ENCODE measurements around the gene GPNMB.
"Not testable (repeated sequence)": the region's sequence is repeated elsewhere in the genome, so short reads cannot be mapped to it uniquely, and the experiment has no call there.

The GPNMB gene

DNA sequence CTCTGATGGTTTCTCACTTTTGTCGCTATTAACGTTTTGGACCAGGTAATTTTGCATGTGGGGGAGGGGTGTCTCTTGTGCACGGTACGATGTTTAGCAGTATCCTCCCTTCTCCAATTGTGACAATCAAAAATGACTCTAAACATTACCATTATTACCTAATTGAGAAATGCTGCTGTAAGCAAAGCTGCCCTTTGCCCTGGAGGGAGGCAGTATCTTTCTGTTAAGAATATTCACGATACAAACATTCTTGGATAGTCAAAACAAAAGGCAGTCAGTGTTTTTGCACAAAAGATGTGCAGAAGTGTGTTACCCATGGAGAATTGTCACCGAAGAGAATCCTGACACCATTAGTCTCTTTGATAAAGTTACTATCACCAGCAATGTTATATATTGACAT, 62.2 kb downstream of the GPNMB start:
- no peak for DNase-seq

DNA sequence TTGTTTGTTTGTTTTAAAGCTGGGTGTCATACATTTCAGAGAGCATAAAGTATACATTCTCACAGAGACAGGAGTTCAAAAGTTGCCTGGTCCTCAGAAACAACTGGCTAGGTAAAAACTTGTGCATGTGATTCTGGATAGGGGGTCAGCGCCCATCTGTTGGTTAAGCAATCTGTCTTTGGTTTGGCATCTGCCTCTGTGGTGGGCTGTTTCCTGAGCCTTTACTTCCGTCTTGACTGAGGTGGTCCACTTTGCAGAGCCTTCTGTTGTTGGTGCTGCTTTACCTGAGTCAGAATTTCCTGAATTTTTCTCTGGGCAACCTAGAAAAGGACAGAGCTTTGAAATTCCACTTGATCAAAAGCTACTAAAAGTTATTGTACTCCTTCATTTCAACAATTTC, 65.6 kb downstream of the GPNMB start:
- not testable (repeated sequence) for DNase-seq

DNA sequence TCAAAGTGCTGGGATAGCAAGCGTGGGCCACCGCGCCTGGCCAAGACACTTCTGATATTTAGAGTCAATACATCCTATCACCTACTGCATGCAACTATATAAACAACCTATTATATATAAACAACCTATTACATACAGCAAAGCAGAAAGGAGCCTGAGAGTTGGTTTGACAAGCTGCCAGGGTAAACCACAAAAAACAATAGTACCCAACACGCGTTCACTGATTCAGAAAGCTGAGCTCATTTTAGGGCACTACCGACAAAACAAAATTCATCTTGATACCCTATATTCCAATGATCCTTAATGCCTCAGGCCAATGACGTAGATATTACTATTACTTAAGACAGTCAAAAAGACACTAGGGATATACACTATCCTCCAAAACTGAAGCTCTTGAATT, 68.8 kb downstream of the GPNMB start:
- DNase-seq: no peak
